SU-DHL-6 (cell line): ENCODE data around the gene MRPL44.

Experiments used
- H2AFZ ChIP-seq: fragments of 200-600 bp; sonication (generic); 2 replicates; pipeline ENCODE4 v1.6.1; 2014; ENCODE audit warnings: low read depth, mild to moderate bottlenecking, moderate library complexity, mixed read lengths, antibody characterized with exemption, low read length; ENCODE audit not compliant: severe bottlenecking
- H3F3A ChIP-seq: fragments of 200-600 bp; shearing (Covaris generic); 2 replicates; pipeline ENCODE4 v1.6.0; 2016; ENCODE audit warnings: antibody characterized with exemption, mild to moderate bottlenecking; ENCODE audit not compliant: insufficient read depth
- H3K27ac ChIP-seq: fragments of 200-600 bp; sonication (generic); 2 replicates; pipeline ENCODE4 v1.5.1; 2016; ENCODE audit warnings: low read depth, mild to moderate bottlenecking, low read length, moderate library complexity, mixed read lengths
- H3K27me3 ChIP-seq: fragments of 200-600 bp; sonication (generic), shearing (Covaris generic); 2 replicates; pipeline ENCODE4 v1.6.0; 2014; ENCODE audit warnings: mild to moderate bottlenecking, low read length
- H3K36me3 ChIP-seq: fragments of 200-600 bp; sonication (generic); 2 replicates; pipeline ENCODE4 v1.6.1; 2014; ENCODE audit warnings: mild to moderate bottlenecking, low read length, mixed read lengths
- H3K4me2 ChIP-seq: fragments of 300-600, 200-600 bp; shearing (Covaris generic), sonication (generic); 2 replicates; pipeline ENCODE4 v1.6.0; 2014; ENCODE audit warnings: low read length, low read depth, mild to moderate bottlenecking; ENCODE audit not compliant: poor library complexity, severe bottlenecking
- H3K4me3 ChIP-seq: fragments of 200-600 bp; sonication (generic); 2 replicates; pipeline ENCODE4 v1.5.1; 2014; ENCODE audit warnings: antibody characterized with exemption, low read length, mild to moderate bottlenecking, mixed read lengths; ENCODE audit not compliant: insufficient read depth, poor library complexity, severe bottlenecking
- H3K79me2 ChIP-seq: fragments of 200-600 bp; sonication (generic); 2 replicates; pipeline ENCODE4 v1.6.1; 2014; ENCODE audit warnings: mild to moderate bottlenecking, low read length, moderate library complexity; ENCODE audit not compliant: insufficient read depth
- H3K9ac ChIP-seq: fragments of 200-600 bp; sonication (generic); 2 replicates; pipeline ENCODE4 v1.7.0; 2014; ENCODE audit warnings: mild to moderate bottlenecking, low read length
- H3K9me2 ChIP-seq: fragments of 200-600 bp; sonication (generic); replicated peaks from 2 replicates; pipeline ENCODE4 v1.6.1; 2014; ENCODE audit warnings: low read length; ENCODE audit not compliant: insufficient read depth
- H3K9me3 ChIP-seq: fragments of 200-600 bp; sonication (generic); 2 replicates; pipeline ENCODE4 v1.6.1; 2014; ENCODE audit warnings: low read length, mixed read lengths; ENCODE audit not compliant: insufficient read depth
- H4K20me1 ChIP-seq: fragments of 200-600 bp; sonication (generic); 2 replicates; pipeline ENCODE4 v1.6.1; 2014; ENCODE audit warnings: low read depth, mild to moderate bottlenecking, antibody characterized with exemption, low read length, moderate library complexity, mixed read lengths
- CTCF ChIP-seq: fragments of 200-600 bp; sonication (generic); IDR thresholded peaks from one replicate; pipeline ENCODE4 v1.5.1; 2017; ENCODE audit warnings: antibody characterized with exemption, mild to moderate bottlenecking, low read length, moderate library complexity; ENCODE audit not compliant: insufficient read depth, poor library complexity, severe bottlenecking
- EZH2phosphoT487 ChIP-seq: fragments of 200-600 bp; sonication (generic), shearing (Covaris generic); conservative IDR thresholded peaks from 2 replicates; pipeline ENCODE4 v1.6.1; 2018; ENCODE audit warnings: mild to moderate bottlenecking, antibody characterized with exemption, low read length, moderate library complexity, mixed read lengths

MRPL44 gene

GRCh38 chr2:223934870-223935269 lies 22.4 kb upstream of the MRPL44 start:
- H3K27ac ChIP-seq, result no peak overlapping the region
- no peaks in the 10 kb centered on the region for H3K27me3 ChIP-seq
- H3K9me2 ChIP-seq, result no peaks in the 10 kb centered on the region
- H3K79me2 ChIP-seq, result no peaks in the 10 kb centered on the region
- H3K4me2 ChIP-seq, result no peak overlapping the region
- no peaks in the 10 kb centered on the region for H3K36me3 ChIP-seq
- TF ChIP-seq EZH2phosphoT487, result no peak
- TF ChIP-seq CTCF, result no peak
- H3K4me3 ChIP-seq, result no peak overlapping the region
- H3F3A ChIP-seq, result no peaks in the 10 kb centered on the region
- no peak overlapping the region for H2AFZ ChIP-seq
- H3K9me3 ChIP-seq, result no peaks in the 10 kb centered on the region
- no peaks in the 10 kb centered on the region for H4K20me1 ChIP-seq
- no peak overlapping the region for H3K9ac ChIP-seq

- H3K4me2 ChIP-seq, result no peak overlapping the region
- H3K27me3 ChIP-seq, result no peaks in the 10 kb centered on the region
- H3K9ac ChIP-seq, result no peak overlapping the region
- H3F3A ChIP-seq, result no peaks in the 10 kb centered on the region
- no peak overlapping the region for H3K4me3 ChIP-seq
- no peaks in the 10 kb centered on the region for H3K9me2 ChIP-seq
- TF ChIP-seq EZH2phosphoT487 (no peak), CTCF (no peak)
- no peak overlapping the region for H3K27ac ChIP-seq
- H3K9me3 ChIP-seq, result no peaks in the 10 kb centered on the region
- H3K79me2 ChIP-seq, result no peaks in the 10 kb centered on the region
- H2AFZ ChIP-seq, result no peak overlapping the region
- H4K20me1 ChIP-seq, result no peaks in the 10 kb centered on the region
- no peaks in the 10 kb centered on the region for H3K36me3 ChIP-seq
Measured at GRCh38 chr2:223935459-223936125, 21.7 kb upstream of the MRPL44 start.

GRCh38 chr2:223936862-223937326 lies 20.4 kb upstream of the MRPL44 start:
- Histone ChIP-seq H3K9me3 (no peaks in the 10 kb centered on the region), H3K79me2 (no peaks in the 10 kb centered on the region), H3K27ac (no peak overlapping the region), H3K27me3 (no peaks in the 10 kb centered on the region), H3K9me2 (no peaks in the 10 kb centered on the region), H3K4me2 (no peak overlapping the region), H3K36me3 (no peaks in the 10 kb centered on the region), H3K9ac (no peak overlapping the region), H2AFZ (no peak overlapping the region), H4K20me1 (no peaks in the 10 kb centered on the region), H3K4me3 (no peak overlapping the region), H3F3A (no peaks in the 10 kb centered on the region)
- TF ChIP-seq CTCF (no peak), EZH2phosphoT487 (no peak)
